Ectodermal cell (in vitro differentiated cells): ENCODE results near the gene CGB1.
"Not testable (repeated sequence)": the region's sequence is repeated elsewhere in the genome, so short reads cannot be mapped to it uniquely, and the experiment has no call there.

ENCODE experiments used
- H3K27ac ChIP-seq: 2 replicates; pipeline ENCODE4 v1.7.0; 2013; ENCODE audit warnings: mild to moderate bottlenecking, low read depth, low read length; ENCODE audit not compliant: insufficient read depth, poor library complexity, severe bottlenecking
- H3K27me3 ChIP-seq: 2 replicates; pipeline ENCODE4 v1.7.0; 2013; ENCODE audit warnings: mild to moderate bottlenecking, low read length; ENCODE audit not compliant: insufficient read depth, control insufficient read depth, poor library complexity, severe bottlenecking
- H3K36me3 ChIP-seq: one replicate; pipeline ENCODE4 v1.7.0; 2013; ENCODE audit warnings: low read length; ENCODE audit not compliant: control insufficient read depth, insufficient read depth
- H3K4me1 ChIP-seq: one replicate; pipeline ENCODE4 v1.7.0; 2013; ENCODE audit warnings: low read length; ENCODE audit not compliant: control insufficient read depth, insufficient read depth
- H3K4me3 ChIP-seq: 2 replicates; pipeline ENCODE4 v1.7.0; 2013; ENCODE audit warnings: low read depth, low read length, control low read depth; ENCODE audit not compliant: insufficient read depth
- H3K9me3 ChIP-seq: 2 replicates; pipeline ENCODE4 v1.7.0; 2013; ENCODE audit warnings: mild to moderate bottlenecking, low read length, moderate library complexity; ENCODE audit not compliant: control insufficient read depth
- WGBS, 2 experiments: methylation state at CpG; one replicate each; pipeline ENCODE4 v1.1.7; 2013; ENCODE audit warnings: missing lambda C conversion rate in 2 of 2; 5-methylcytosine and 5-hydroxymethylcytosine counted together

The CGB1 gene

DNA sequence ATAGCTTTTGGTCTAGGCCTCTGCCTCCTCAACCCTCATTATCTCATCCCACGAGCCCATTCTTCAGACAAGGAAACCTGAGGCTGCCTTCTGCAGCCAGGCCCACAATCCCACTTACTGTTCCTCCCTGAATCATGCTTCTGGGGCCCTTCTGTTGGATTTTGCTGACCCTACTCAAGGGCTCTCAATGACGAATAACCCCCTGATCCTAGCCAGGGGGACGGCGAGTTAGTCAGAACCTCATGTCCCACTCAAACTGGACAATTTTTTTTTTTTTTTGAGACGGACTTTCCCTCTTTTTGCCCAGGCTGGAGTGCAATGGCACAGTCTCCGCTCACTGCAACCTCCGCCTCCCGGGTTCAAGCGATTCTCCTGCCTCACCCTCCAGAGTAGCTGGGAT is 14.6 kb downstream of the CGB1 start:
- 89 to 92% methylated on average over 9 of the region's 9 CpGs for WGBS, 2 experiments
- H3K36me3 ChIP-seq = no peaks in the 10 kb centered on the region
- H3K9me3 ChIP-seq = no peaks in the 10 kb centered on the region
- H3K4me3 ChIP-seq = no peak overlapping the region
- H3K4me1 ChIP-seq = no peaks in the 10 kb centered on the region
- peaks cover 29% of the 10 kb centered on the region for H3K27me3 ChIP-seq
- no peak overlapping the region for H3K27ac ChIP-seq

DNA sequence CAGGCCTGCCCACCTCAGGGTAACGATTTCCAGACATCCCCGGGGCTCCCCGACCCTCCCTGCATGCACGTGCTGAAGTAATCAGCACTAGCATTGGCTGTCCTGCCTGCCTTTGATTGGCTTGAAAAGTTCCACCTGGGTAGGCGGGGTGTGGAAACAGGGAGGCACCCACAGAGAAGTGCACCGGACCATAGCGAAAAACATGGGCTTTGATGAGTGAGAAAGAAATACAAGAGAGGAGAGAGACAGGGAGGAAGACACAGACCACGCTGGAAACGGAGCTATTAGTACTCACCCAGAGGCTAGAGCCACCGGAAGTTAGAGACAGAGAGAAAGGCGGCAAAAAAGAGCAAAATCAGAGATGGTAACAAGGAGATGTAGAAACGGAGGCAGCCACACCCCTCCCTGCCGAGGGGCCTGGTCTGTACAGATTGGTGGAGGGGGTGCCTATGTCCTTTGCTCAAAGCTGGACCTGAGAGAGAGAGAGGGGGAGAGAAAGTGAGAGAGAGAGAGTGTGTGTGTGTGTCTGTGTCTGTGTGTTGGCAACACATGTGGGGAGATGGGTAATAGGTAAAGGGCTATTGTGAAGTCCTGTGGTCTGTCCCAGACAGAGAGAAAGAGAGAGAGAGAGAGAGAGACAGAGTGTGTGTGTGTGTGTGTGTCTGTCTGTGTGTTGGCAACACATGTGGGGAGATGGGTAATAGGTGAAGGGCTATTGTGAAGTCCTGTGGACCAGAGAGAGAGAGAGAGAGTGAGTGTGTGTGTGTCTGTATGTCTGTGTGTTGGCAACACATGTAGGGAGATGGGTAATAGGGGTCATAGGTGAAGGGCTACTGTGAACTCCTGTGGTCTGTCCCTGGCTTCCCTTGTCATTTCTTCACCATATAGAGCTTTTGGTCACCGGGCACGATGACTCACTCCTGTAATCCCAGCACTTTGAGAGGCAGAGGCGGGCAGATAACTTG is 15.5 kb downstream of the CGB1 start:
- Histone ChIP-seq H3K27me3 (peaks cover 29% of the 10 kb centered on the region), H3K36me3 (no peaks in the 10 kb centered on the region), H3K9me3 (no peaks in the 10 kb centered on the region), H3K4me1 (no peaks in the 10 kb centered on the region), H3K27ac (no peak overlapping the region), H3K4me3 (no peak overlapping the region)
- 67 to 68% methylated on average over 16 of the region's 16 CpGs for WGBS, 2 experiments

DNA sequence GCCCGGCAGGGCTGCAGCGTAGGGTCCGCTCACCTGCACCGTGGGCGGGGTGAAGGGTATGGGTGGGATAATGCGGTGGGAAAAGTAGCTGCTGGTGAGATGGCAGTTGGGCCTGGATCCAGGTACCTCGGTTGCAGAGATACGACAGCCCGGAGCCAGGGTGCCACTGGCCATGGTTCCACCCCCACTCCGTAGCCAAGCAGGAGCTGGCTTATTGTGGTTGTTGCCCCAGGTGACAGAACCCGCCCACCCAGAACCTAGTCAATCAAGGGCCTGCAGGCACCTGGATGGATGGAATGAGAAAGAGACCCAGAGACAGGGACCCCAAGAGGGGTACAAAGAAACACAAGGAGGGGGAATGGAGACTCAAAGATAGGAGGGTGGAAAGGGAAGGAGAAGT is 16.4 kb downstream of the CGB1 start:
- Histone ChIP-seq H3K9me3 (no peaks in the 10 kb centered on the region), H3K4me1 (no peaks in the 10 kb centered on the region), H3K36me3 (no peaks in the 10 kb centered on the region), H3K4me3 (no peak overlapping the region), H3K27ac (no peak overlapping the region), H3K27me3 (peaks cover 29% of the 10 kb centered on the region)
- 83 to 86% methylated on average over 11 of the region's 11 CpGs for WGBS, 2 experiments

DNA sequence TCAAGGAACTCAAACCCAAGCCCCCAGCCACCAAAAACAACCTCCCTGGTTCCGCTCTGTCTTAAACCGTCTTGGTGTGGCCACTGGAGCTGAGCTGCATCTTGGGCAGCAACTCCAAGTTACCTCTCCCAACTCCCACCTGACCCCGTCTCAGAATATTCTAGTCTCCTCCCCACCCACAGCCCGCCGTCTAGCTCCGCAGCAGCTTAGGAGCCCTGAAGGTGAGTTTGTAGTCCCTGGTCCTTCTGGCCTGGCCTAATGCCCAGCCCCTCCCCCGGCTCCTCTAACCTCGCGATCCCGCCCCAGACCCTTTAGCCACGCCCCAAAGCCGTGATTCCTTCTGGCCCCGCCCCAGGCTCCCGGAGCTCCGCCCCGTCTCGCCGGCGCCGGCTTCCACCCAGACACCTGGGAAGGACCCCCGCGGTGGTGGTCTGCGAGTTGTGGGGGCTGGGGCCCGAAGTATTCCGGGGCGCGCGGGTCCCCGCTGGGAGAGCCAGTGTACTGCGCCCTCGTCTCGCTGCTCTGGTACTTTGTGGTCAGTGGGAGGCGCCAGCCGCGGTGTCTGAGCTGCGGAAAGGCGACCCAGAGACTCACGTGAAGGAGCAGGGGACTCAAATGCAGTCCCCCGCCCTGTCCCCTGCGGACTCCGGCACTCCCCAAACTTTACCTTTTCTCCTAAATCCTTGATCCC is 17.3 kb downstream of the CGB1 start:
- Histone ChIP-seq H3K27me3 (peaks cover 29% of the 10 kb centered on the region), H3K4me3 (no peak overlapping the region), H3K27ac (no peak overlapping the region), H3K9me3 (no peaks in the 10 kb centered on the region), H3K36me3 (no peaks in the 10 kb centered on the region), H3K4me1 (no peaks in the 10 kb centered on the region)
- WGBS, 2 experiments = 72% methylated on average over 41 of the region's 41 CpGs

DNA sequence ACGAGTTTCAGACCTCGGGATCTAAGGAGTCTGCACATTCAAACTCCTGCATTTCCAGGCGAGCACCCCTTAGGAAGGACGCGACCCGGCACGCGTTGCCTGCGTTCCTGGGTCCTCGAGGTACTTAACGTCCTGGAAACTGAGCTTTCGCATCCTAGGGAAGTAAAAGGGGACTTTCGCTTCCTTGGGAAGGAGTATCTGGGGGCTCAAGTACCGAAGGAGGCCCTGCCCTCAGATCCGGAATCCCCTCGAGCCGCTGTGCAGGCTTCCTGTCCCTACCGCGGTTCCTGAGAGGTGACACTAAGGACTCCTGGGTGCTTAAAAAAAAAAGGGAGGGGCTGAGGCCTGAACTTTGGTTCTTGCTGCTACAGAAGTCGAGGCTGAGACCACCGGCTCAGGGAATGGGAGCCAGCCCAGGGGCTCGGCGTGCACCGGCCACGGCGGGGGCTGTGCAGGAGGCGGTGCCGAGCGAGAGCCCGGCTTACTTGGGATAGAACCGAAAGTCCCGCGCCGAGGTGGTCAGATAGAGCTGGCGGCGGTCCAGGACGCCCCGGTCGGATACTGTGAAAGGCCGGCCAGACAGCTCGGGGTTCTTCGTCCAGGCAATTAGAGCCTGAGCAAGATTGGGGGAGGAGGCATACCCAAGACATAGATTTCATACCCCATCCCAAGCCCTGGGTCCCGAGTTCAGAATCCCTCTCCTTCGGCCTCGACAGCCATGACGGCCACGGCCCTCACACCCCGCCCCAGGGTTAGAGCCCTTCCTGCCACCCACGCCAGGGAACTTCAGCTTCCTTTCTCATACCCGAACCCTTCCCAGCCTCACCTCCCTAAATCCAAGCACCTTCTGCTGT is 18.1 kb downstream of the CGB1 start:
- 60 to 62% methylated on average over 50 of the region's 50 CpGs for WGBS, 2 experiments
- not testable (repeated sequence) for H3K27ac ChIP-seq, H3K9me3 ChIP-seq, H3K4me1 ChIP-seq, H3K36me3 ChIP-seq
- Histone ChIP-seq H3K4me3 (peak overlapping the region; percentile 26), H3K27me3 (peaks cover 29% of the 10 kb centered on the region)

DNA sequence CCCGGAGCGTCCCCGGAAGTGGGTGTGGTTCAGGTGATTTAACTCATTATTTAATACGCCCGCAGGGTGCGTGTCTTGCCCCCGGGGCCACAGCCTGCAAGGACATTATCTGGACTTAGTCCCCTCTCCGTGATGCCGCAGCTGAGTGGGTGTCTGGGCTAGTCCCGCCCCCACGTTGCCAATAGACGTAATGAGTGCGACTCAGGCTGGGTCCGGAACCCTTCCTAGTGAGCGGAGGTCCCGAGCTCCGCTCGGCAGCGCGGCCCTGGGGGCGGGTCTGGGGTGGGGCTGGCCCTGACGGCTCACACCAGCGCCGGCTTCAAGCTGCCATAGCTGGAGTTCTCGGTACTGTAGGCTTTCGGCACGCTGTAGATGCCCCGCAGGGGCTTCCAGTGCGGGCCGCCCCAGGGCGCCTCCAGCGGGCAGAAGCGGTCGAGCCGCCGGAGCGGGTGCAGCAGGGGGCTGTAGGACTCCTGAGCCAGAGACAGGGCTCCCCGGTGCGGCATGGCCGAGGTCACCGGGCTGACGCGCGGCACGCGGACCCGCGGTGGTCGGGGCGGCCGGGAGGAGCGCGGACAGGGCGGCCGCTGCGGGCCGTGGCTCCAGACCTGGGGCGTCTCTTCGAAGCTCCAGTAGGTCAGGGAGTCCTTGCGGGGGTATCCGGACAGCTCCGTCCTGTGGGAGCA is 18.9 kb downstream of the CGB1 start:
- 4 to 6% methylated on average over 62 of the region's 62 CpGs for WGBS, 2 experiments
- Histone ChIP-seq H3K4me3 (peak overlapping the region; percentile 26), H3K36me3 (no peaks in the 10 kb centered on the region), H3K27me3 (peaks cover 29% of the 10 kb centered on the region), H3K4me1 (no peaks in the 10 kb centered on the region), H3K27ac (no peak overlapping the region), H3K9me3 (no peaks in the 10 kb centered on the region)

DNA sequence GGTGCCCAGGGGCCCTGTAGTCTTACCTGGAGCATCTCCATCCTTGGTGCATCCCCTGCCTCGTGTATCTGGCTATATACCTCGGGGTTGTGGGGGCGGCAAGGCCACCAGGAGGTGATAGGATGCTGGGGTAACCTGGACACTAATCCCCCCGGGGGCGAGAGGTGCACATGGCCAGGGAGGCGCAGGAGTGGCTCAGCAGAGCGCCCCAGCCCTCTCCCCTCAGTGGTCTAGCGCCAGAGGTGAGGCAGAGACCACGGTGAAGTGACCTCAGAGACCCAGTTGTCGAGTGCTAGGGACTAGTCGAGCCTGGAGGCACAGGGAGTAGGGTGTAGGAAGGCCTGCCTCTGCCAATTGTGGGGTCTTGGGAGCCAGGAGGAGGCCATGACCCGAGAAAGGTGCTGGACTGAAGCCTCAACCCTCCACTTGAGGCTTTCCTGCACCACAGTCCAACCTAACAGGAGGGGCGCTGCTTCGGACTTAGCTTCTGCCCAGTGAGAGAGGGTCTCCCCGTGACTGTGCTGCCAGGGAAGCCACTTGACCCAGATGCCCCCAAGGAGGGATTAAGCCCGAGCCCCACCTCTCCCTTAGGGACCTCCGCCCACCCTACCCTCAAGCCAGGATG is 19.5 kb downstream of the CGB1 start, which contains the start of gene LHB:
Gene LHB (minus strand): TSS at position 51 of the 625 bp plus-strand sequence. CDS start 10 bp downstream, at position 41.
- Histone ChIP-seq H3K36me3 (no peaks in the 10 kb centered on the region), H3K4me1 (no peaks in the 10 kb centered on the region), H3K4me3 (peak within 1 kb of the TSS; percentile 26), H3K9me3 (no peaks in the 10 kb centered on the region), H3K27me3 (peaks cover 29% of the 10 kb centered on the region), H3K27ac (no peak within 1 kb of the TSS)
- 76 to 77% methylated on average over 17 of the region's 17 CpGs for WGBS, 2 experiments

DNA sequence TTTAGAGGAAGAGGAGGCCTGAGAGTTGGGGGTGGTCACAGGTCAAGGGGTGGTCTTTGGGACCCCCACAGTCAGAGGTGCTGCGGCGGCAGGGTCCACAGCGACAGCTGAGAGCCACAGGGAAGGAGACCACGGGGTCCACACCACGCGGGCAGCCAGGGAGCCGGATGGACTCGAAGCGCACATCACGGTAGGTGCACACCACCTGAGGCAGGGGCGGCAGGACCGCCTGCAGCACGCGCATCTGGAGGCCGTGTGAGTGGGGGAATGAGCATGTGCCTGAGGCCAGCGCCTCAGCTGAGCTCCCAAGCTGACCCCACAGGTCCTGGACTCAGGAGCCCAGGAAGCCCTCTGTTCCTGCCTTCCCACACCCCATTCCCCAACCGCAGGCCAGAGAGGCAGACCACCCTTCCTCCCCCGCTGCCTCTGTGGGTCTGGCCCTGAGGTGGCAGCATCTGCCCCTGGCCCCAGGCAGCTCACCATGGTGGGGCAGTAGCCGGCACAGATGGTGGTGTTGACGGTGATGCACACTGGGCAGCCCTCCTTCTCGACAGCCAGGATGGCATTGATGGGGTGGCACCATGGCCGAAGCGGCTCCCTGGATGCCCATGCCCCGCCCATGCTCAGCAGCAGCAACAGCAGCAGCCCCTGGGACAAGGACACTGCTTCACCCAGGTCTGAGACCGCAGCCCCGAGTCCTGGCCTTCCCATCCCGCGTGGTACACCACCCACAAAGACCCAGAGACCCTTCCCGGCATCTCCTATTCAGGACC is 20.4 kb downstream of the CGB1 start:
- peaks cover 25% of the 10 kb centered on the region for H3K27me3 ChIP-seq
- H3K4me1 ChIP-seq = no peaks in the 10 kb centered on the region
- no peaks in the 10 kb centered on the region for H3K9me3 ChIP-seq
- WGBS, 2 experiments = 94 to 96% methylated on average over 24 of the region's 29 CpGs
- no peak overlapping the region for H3K27ac ChIP-seq
- H3K36me3 ChIP-seq = peaks cover under 1% of the 10 kb centered on the region
- no peak overlapping the region for H3K4me3 ChIP-seq

DNA sequence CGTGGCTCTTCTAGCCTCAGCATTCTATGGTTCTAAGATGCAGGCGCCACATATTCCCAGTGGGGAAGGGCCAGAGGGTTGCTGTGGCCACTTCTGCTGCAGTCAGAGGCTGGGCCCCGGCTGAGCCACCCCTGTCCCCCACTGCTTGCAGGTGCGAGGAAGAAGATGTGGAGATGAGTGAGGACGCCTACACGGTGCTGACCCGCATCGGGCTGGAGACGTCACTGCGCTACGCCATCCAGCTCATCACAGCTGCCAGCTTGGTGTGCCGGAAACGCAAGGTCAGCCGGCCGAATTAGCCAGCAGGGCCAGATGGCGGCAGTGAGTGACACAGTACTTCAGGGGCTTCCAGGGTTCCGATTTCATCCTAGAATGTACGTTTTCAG is 21.8 kb downstream of the CGB1 start:
- H3K4me3 ChIP-seq = no peak overlapping the region
- 93 to 94% methylated on average over 18 of the region's 18 CpGs for WGBS, 2 experiments
- peaks cover 9% of the 10 kb centered on the region for H3K36me3 ChIP-seq
- H3K27me3 ChIP-seq = peaks cover 22% of the 10 kb centered on the region
- H3K27ac ChIP-seq = no peak overlapping the region
- H3K9me3 ChIP-seq = no peaks in the 10 kb centered on the region
- H3K4me1 ChIP-seq = no peaks in the 10 kb centered on the region
